HG03571 (cell line): ENCODE data around the gene FNDC3B.

Experiments used
- ATAC-seq: cut with Tn5 transposase; IDR thresholded peaks from one replicate; pipeline ENCODE4 v1.9.1; 2021; ENCODE audit not compliant: unreplicated experiment

Gene FNDC3B

DNA sequence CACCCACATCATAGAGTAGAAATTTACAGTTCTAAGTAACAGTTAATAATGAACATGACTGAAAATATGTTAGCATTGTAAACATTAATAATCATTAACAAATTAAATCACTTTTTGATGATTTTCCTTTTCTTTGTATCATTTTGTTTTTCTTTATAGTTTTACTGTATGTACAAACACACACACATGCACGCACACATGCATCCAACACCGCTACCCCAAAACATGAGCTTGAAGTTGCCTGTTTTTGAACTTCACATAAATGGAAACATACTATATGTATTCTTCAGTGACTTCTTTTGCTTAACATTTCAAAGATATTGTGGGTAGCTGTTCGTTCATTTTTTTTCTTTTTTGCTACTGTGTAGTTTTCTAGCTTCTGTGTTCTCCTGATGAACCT is 123.9 kb downstream of the FNDC3B start:
- no peak for ATAC-seq

DNA sequence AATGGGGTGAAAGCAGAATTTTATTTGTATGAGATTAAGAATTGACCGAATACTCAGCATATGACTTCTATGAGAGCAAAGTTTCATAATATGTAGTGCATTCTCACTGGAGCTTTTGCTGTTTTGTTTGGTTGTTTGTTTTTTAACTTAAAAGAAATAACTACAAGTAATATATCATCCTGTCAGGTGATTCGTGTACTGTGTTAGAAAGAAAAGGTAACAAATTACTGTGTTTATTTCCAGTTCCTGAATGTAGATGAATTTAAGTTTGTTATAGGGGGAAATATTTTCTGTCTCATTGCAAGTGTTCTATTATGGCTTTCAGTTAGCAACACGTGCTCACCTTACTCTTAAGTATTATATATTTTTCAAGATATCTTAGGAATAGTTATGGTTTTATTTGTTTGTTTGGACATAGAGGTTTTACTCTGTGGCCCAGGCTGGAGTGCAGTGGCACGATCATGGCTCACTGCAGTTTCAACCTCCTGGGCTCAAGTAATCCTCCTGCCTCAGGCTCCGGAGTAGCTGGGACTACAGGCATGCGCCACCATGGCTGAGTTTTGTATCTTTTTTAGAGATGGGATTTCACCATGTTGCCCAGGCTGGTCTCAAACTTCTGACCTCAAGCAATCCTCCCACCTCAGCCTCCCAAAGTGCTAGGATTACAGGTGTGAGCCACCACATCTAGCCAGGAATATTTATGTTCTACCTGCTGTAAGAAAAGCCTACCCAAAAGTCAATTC is 125.4 kb downstream of the FNDC3B start:
- no peak for ATAC-seq

DNA sequence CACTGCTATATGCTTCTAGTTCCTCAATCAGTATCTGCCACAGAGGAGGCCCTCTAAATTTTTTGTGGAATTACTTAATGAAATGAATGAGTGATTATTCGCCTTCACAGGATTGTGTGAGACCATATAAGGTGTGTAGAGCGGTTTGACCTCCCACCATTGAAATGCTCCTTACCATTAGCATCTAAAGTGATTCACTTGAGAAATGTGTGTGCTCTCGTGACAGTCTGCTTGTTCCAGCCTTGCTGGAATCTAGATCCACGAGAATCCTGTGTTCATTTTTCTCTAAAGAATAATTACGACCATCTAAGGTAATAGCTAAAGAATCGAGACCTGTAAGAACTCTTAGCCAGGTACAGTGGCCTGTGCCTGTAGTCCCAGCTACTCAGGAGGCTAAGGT is 126.9 kb downstream of the FNDC3B start:
- no peak for ATAC-seq

DNA sequence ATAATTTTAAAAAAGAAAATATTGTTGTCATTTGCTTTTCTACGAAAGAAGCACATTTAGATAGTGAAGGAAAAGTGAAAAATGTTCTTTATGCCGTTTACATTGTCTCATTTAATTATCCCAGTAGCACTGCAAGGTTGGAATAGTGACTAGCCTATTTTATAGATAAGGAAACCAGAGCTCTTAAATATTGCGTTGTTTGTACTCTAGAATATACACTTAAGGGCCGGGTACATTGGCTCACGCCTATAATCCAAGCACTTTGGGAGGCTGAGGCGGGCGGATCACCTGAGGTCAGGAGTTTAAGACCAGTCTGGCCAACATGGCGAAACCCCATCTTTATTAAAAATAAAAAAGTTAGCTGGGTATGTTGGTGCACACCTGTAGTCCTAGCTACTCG is 127.5 kb downstream of the FNDC3B start:
- no peak for ATAC-seq

DNA sequence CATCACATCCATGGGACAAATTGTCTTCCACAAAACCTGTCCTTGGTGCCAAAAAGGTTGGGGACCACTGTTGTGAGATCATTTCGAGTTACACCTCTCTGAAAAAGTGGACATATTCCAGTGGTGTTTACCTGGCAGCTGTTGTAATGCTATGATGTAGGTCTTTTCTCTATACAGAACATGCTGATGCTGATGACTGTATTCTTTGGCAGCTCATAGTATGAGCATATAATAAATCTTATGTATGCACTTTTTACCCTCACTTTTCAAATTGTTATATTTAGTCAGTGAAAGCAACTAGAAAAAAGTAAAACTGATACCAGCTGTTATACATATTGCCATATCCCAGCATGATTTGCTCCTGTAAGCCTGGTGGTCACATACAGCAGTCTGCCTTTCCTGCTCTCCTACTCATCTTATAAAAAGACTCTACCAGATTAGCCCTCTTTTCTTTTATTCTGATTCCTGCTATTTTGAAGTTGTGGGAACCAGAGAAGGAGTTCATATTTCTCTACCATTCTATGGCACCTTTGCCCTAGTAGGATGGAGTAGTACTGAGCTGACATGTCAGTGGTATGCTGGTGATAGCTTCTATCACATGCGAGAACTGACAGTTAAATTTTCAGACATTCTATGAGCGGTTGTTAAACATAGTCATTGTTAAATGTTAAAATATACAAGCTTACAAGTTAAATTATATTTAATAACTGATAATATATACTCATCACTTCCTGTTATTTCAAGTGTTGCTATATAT is 128.7 kb downstream of the FNDC3B start:
- ATAC-seq, result no peak

DNA sequence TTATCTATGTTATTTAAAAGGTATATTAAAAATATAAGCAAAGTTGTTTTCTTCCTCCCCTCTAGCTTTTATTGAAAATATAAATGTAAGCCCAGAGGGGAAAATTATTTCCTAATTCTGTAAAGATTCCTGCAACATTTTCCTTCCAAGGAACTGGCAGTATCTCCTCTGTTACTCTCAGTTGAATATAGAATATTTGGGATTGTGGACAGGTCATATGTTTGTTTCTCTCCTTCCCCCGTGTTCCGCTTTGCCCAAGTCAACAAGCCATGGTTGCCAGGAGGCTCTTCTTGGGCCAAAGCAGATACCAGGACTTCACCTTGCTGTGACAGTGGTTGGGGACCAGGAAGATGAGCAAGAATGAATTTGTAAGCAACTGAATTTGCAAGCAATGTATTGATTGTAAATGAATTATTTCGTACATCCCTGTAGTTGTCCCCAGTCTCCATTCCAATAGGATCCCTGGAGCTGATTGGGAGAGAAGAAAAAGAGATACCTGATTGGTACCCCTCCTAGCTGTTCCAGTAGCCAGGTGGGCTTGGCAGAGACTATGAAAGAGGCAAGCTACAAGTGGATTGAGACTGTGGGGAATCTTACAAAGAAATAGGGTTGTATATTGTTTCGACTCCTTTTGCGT is 130.8 kb downstream of the FNDC3B start:
- ATAC-seq, result no peak

DNA sequence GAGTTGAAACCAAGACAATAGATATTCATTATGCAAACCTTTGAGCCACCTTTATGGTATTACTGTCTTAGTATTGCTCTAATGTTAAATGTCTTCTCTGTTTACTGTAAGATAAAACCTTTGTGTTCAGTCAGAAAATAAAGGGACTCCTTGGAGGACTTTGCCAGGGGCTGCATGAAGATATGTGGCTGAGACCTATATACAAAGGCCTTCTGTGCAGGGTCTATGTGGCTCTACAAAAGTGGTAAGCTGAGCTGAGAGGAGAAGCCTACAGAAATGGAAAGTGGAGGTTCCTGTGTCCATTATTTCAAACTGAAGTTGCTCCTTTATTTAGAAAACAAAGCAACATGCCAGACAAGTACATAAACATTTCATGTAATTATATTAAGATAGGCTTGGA is 131.5 kb downstream of the FNDC3B start:
- no peak for ATAC-seq

DNA sequence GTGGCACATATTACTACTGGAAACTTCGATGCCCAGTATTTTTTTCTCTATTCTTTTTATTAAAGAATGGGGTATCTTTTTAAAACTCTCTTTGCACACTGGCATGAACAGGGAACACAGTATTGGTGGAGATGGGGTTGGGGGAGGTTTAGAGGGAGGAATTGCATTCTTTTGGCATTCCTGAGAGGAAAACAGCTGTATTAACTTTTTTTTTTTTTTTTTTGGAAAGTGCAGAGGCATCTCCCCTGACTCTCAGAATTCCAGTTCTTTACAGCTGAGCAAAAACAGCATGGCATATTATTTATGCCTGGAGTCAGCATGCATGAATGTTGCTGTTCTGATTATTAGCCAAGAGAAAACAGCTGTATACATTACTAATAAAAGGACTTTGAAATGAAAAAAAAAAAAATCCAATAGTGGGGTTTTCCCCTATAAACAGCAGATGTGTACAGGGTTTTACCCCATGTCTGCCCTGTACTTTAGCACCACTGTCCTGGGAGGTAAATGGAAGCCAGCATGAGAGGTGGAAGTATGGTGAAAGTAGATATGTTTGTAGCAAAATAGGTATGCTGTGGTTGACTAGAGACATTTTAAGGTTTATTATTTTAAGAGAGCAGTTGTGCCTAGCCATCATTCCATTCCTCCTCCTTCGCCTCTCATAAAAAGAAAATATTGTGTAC is 132.2 kb downstream of the FNDC3B start:
- no peak for ATAC-seq

DNA sequence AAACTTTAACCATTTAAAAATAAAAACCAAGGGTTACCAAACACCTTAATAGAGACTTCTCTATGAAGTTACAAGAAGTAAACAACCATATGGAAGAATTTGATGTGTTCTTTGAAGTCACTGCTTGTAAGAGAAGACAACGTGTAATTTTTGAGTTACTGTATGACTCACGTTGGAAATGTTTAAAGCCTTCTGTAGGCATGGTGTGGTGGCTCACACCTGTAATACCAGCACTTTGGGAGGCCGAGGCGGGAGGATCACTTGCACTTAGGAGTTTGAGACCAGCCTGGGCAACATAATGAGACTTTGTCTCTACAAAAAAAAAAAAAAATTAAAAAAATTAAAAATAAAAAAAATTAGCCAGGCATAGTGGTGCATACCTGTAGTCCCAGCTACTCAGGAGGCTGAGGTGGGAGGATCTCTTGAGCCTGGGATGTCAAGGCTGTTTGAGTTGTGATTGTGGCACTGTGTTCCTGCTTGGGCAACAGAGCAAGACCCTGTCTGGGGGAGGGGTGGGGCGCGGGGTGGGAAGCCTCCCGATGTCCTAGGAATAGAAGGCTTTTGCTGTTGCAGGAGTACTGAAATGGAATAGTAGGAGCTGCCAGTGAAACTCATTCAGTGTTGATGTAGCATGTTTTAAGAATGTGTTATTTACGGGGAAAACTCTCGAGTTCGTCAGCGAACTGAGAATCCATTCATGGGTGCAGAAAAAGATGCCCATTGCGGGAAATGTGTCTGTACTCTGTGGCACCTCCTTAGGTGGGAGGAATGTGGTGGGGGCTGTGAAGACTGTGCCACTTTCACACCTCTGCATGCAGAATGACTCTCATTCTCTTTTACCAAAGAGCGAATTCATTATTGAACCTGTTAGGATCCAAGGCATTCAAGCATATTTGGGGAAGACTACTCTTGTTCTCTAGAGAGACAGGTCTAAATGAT is 134.2 kb downstream of the FNDC3B start:
- ATAC-seq, result no peak

DNA sequence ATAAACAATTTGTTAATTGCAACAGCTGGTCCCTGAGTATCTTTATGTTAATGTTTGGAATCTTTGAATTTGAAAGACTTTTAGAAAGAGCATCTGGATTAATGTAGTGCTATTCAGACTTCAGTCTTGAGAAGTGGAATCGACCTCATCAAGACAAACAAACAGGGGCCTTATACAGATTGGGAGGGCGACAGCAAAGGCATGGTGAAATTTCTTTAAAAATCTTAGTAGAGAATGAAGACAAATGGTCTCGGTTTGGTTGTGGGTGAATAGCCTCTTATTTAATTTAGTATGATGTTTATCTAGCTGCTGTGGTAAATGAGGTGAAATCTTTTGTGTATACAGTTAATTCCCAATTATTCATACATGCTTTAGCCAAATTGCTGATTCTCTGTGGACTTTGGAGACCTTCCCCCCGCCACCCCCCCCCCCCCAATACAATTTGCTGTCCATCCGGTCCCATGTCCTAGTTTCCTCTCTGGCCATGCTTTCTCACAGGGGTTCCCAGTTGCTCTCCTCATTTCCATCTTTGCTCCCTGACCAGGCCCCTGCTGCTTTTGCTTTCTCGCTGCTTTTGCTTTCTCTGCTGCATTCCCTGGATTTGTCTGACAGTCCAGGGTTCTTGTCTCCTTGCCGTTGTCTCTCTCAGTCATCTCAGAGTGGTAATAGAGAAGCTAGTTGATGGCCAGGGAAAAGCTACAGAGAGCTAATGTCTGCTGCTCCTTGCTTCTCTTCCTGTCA is 135.3 kb downstream of the FNDC3B start:
- ATAC-seq, result no peak

DNA sequence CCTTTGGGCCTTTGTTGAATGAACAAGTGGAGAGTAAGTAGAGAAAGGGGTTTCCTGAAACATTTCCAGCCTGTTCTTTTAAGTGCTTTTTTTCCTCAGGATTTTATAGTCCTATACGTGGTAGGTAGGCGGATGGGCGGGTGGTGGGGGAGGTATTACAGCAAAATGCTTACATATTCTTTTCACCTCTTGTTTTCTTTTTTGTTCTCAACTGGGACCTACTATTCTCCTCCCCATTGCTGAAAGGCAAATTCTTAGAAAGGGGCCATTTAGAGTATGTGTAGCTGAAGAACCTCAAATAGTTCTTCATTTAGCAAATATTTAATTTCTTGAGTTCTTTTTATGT is 135.8 kb downstream of the FNDC3B start:
- no peak for ATAC-seq

DNA sequence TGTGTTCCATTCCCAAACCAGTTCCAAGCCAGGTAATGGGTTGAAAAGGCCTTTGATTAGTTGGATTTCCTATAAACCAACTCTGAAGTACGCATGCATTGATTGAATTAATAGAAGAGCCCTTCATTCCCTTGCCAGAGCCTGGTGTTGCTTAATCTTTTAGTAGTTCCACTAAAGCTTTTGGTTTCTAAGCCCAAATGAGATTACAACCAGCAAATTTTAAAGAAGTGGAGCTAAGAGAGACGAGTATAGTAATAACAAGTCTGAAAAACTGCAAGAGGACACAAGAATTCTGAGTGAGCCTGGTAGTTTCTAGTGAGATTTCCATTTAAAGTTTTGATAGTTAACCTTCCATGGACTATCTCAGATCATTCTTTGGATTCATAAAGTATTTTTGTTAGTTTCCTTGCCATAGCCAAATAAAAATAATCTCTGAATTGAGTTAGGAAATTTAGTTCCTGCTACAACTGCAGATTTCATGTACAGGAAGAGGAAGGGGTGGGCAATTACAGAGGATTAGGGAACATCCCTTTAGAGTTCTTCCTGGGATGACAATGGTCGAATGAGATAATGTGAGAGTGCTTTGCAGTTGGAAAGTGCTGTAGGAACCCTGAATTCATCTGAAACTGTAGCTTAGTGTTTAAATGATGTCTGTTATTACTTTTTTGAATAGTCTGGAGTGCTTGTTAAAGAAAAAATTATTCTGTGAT is 136.8 kb downstream of the FNDC3B start:
- ATAC-seq, result no peak

DNA sequence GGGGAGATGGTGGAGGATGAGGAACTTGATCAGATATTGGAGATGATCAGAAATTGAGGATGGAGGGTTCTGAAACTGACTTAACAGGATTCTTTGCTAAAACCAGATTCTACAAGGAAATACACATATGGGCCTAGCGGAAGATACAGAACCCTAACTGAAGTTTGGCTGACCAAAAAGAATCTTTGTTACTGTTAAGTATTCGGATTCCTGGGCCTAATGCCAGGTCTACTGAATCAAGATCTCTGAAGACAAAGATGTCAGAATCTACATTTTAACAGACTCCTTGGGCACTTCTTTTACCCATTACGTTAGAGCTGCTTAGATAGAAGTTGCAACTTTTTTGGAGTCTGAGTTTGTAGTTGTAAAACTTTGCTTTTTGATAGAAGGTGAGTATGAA is 137.7 kb downstream of the FNDC3B start:
- no peak for ATAC-seq

DNA sequence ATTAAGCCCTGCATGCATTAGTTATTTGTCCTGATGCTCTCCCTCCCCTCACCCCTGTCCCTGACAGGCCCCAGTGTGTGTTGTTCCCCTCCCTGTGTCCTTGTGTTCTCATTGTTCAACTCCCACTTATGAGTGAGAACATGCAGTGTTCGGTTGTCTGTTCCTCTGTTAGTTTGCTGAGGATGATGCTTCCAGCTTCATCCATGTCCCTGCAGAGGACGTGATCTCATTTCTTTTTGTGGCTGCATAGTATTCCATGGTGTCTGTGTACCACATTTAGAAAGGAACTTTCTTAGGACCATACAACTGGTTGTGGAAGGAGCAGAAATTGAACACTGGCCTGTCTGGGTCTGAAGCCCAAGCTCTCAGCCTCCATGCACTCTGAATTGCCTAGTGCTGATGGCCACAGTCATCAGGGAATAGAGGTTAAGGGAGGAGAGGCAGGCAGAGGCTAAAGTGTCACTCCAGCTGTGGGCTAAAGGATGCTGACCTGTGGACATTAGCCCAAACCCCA is 138.5 kb downstream of the FNDC3B start:
- ATAC-seq, result no peak

DNA sequence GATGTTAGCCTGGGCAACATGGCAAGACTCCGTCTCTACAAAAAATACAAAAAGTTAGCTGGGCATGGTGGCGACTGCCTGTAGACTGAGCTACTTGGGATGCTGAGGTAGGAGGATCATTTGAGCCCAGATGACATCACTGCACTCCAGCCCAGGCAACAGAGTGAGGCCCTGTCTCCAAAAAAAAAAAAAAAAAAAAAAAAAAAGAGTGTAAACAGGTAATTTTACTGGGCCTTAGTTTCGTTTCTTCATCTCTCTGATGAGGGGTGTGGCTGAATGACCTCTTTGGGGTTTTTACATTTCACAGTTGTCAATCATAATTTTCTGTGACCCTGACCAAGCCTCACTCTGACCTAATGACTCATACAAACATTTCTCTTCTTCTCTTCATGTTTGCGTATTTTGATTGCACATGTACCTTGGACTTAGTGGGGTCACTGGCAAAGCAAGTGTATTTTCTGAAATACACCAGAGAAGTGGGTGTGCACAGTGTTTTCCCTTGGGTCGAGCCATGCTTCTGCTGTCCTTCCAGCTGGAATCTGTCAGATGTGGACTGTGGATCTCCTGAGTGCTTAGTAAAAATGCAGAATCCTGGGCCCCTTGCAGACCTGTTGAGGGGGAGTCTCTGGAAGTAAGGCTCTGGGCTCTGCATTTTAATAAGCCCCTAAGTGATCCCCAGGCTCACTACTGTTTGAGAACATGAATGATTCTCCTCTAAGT is 140.5 kb downstream of the FNDC3B start:
- no peak for ATAC-seq

DNA sequence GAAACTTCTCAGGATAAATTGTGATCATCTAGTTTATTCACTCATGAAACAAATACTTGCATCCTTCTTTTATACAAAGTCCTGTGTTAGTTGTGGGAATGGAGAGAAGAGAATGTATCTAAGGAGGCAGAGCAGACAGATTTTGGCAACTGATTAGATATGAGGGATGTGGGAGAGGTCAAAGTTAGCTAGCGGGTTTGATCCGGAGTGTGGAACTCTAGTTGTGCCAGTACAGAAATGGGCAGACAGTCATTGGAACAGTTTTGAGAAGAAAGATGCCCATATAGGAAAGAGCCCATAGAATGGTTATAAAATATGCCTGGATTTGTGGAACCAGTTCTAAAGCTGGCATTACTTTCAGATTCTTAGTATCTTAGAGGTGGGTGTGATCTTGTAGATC is 141.1 kb downstream of the FNDC3B start:
- no peak for ATAC-seq

DNA sequence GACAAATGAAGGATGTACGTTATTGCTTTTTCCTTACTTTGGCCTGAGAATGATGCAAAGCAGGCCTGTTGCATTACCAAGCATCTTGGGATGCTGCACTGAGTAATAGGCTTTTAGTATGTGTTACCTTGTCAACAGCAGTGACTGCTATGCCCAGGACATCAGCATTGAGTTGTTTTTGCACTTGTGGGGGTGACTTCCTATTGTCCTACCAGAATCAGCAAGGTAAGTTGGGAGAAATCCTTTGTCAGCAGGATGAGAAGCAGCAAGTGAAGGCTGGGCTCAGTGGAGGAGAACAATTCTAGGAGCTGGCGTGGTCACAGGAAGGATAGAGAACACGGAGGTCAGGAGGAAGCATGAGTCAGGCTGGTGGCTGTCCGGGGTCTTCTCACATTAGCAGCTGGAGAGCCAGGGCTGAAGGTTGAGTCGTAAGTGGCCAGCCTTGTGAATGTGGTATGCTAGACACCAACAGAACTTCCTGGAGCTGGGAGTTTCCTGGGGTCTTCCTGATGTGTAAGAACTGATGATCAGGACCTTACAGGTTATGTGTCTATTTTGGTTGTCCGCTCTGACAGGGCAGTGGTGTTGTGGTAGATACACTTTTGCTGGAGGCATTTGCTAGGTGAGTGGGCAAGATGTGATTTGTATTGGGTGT is 142.7 kb downstream of the FNDC3B start:
- ATAC-seq, result no peak

DNA sequence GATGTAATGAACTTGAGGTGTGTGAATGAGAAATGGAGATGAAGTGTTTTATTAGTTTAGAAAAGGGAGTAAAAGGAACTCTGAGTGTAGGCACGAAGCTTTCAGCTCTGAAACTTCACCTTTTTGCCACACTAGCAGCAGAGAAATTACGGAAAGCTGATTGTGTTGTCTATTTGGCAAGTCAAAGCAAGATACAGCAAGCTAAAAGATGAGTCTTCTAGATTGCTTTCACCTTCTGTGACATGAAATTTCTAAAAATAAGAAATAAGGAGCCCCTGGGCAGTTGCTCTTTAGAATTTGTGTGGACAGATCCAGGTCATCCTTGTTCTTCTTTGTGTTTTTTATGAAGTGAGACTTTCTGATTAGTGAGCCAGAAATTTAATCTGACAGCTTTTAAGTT is 143.4 kb downstream of the FNDC3B start:
- no peak for ATAC-seq
